Ishikawa (cell line): Measurements from ENCODE around the gene FLT3LG.

Experiments used
- CREB1 ChIP-seq: IDR thresholded peaks from 2 replicates; pipeline ENCODE4 v1.6.1; 2012; ENCODE audit warnings: low read depth
- EGR1 ChIP-seq: IDR thresholded peaks from 2 replicates; pipeline ENCODE4 v1.6.1; 2012
- EP300 ChIP-seq: IDR thresholded peaks from 2 replicates; pipeline ENCODE4 v1.6.1; 2012; ENCODE audit warnings: borderline replicate concordance
- MAX ChIP-seq: IDR thresholded peaks from 2 replicates; pipeline ENCODE4 v1.6.1; 2012
- RAD21 ChIP-seq: IDR thresholded peaks from 2 replicates; pipeline ENCODE4 v1.6.1; 2012; ENCODE audit warnings: low read depth
- TEAD4 ChIP-seq: IDR thresholded peaks from 2 replicates; pipeline ENCODE4 v1.6.1; 2012
- YY1 ChIP-seq: IDR thresholded peaks from 2 replicates; pipeline ENCODE4 v1.6.1; 2012; ENCODE audit warnings: low read depth

GRCh38 chr19:49432141-49433073 lies 41.6 kb upstream of the FLT3LG start:
- no peak for TF ChIP-seq EGR1
- no peak for TF ChIP-seq YY1
- no peak for TF ChIP-seq RAD21
- no peak for TF ChIP-seq TEAD4
- TF ChIP-seq CREB1 = no peak
- TF ChIP-seq MAX = no peak
- TF ChIP-seq EP300 = no peak
